OCI-LY7 (cell line): ENCODE results near the gene RET. TPM values are rescaled to one million over a fixed set of nuclear protein-coding genes. Genes with fewer than 3 reads are reported as not detected.

ENCODE experiments used
- BruUV-seq: library from RNA; stranded (reverse); fragments of 400-500 nt; replicated peaks from 2 replicates; lab custom pipeline; 2021; lab: Mats Ljungman, UMichigan
- CTCF ChIA-PET: fragments of 300-600 bp; sonication (Branson Sonifier 250); formaldehyde crosslinking; loops from one replicate; lab custom pipeline; 2022; ENCODE audit warnings: antibody characterized with exemption; ENCODE audit not compliant: unreplicated experiment; lab: Charles Lee
- POLR2A ChIA-PET: fragments of 300-600 bp; sonication (Branson Sonifier 250); formaldehyde crosslinking; loops from one replicate; lab custom pipeline; 2022; ENCODE audit warnings: antibody characterized with exemption; lab: Charles Lee
- DNase-seq: peaks from one replicate; pipeline ENCODE4 v3.0.0-alpha.2; 2015; ENCODE audit warnings: low spot score
- H2AFZ ChIP-seq: fragments of 200-600 bp; sonication (generic), shearing (Covaris generic); 2 replicates; pipeline ENCODE4 v1.6.1; 2014; ENCODE audit warnings: mild to moderate bottlenecking, antibody characterized with exemption, low read length, moderate library complexity
- H3K27ac ChIP-seq: fragments of 200-600 bp; sonication (generic); 2 replicates; pipeline ENCODE4 v1.5.1; 2014; ENCODE audit warnings: mixed run types, low read depth, mild to moderate bottlenecking, moderate library complexity, low read length, inconsistent platforms; ENCODE audit not compliant: poor library complexity, severe bottlenecking
- H3K36me3 ChIP-seq: fragments of 200-600 bp; sonication (generic); 2 replicates; pipeline ENCODE4 v1.6.1; 2014; ENCODE audit warnings: mild to moderate bottlenecking, antibody characterized with exemption, low read length, moderate library complexity, mixed read lengths; ENCODE audit not compliant: insufficient read depth
- H3K4me1 ChIP-seq: fragments of 200-600 bp; sonication (generic); 2 replicates; pipeline ENCODE4 v1.5.1; 2014; ENCODE audit warnings: mild to moderate bottlenecking, low read length; ENCODE audit not compliant: insufficient read depth, poor library complexity, severe bottlenecking
- H3K4me2 ChIP-seq: fragments of 200-600 bp; sonication (generic); 2 replicates; pipeline ENCODE4 v1.6.1; 2014; ENCODE audit warnings: mild to moderate bottlenecking, low read length
- H3K4me3 ChIP-seq: fragments of 200-600 bp; sonication (generic); 2 replicates; pipeline ENCODE4 v1.5.1; 2014; ENCODE audit warnings: mild to moderate bottlenecking, low read depth, low read length; ENCODE audit not compliant: poor library complexity, severe bottlenecking
- H3K79me2 ChIP-seq: fragments of 200-600 bp; sonication (generic); 2 replicates; pipeline ENCODE4 v1.6.1; 2016; ENCODE audit warnings: low read depth, mild to moderate bottlenecking, low read length, moderate library complexity, mixed read lengths; ENCODE audit not compliant: insufficient read depth
- H3K9me2 ChIP-seq: fragments of 200-600 bp; sonication (generic); 2 replicates; pipeline ENCODE4 v1.6.1; 2016; ENCODE audit warnings: mild to moderate bottlenecking, low read length, mixed read lengths; ENCODE audit not compliant: insufficient read depth
- H3K9me3 ChIP-seq: fragments of 200-600 bp; sonication (generic); 2 replicates; pipeline ENCODE4 v1.6.1; 2014; ENCODE audit warnings: mild to moderate bottlenecking, mixed run types, low read length, mixed read lengths
- H4K20me1 ChIP-seq: fragments of 200-600 bp; sonication (generic); 2 replicates; pipeline ENCODE4 v1.6.1; 2014; ENCODE audit warnings: mild to moderate bottlenecking, antibody characterized with exemption, low read length, moderate library complexity, mixed read lengths; ENCODE audit not compliant: insufficient read depth
- CTCF ChIP-seq: fragments of 200-600 bp; sonication (generic); conservative IDR thresholded peaks from 2 replicates; pipeline ENCODE4 v1.5.1; 2014; ENCODE audit warnings: mild to moderate bottlenecking, antibody characterized with exemption, low read length, moderate library complexity, mixed read lengths
- EZH2phosphoT487 ChIP-seq: fragments of 200-600 bp; sonication (generic); IDR thresholded peaks from 2 replicates; pipeline ENCODE4 v1.6.1; 2018; ENCODE audit warnings: low read depth, borderline replicate concordance, mild to moderate bottlenecking, mixed run types, antibody characterized with exemption, low read length, moderate library complexity, mixed read lengths
- intact Hi-C: fragments of 100-400 bp; cut with micrococcal nuclease; formaldehyde crosslinking; loops from one replicate; pipeline ENCODE4 v1.10.0; 2022; ENCODE audit not compliant: unreplicated experiment
- total RNA-seq, 2 experiments: library from RNA; depleted of rRNA in 1 of 2; stranded (reverse); fragments of >200 nt in 1 of 2; shearing (Covaris generic) in 1 of 2; gene quantifications; 2 replicates each; pipeline ENCODE4 v1.2.3, GENCODE V29; 2014 to 2022

Gene RET
- total RNA-seq, 2 experiments from 2014 or later: 0.06 TPM; not detected in 1

- DNase-seq: no peak
- CTCF ChIA-PET: no interaction called here
- no peak overlapping the region for H3K4me3 ChIP-seq
- POLR2A ChIA-PET: no interaction called here
- H4K20me1 ChIP-seq: no peaks in the 10 kb centered on the region
- peaks cover 18% of the 10 kb centered on the region for H3K4me1 ChIP-seq
- no peak overlapping the region for H3K27ac ChIP-seq
- H3K4me2 ChIP-seq: no peak overlapping the region
- no TSS peak for BruUV-seq
- intact Hi-C loops: loop anchor here (5.0 kb wide), 1 partner anchor 223 kb away; no protein-coding TSS in a partner anchor
- H3K9me3 ChIP-seq: no peaks in the 10 kb centered on the region
- H2AFZ ChIP-seq: no peak overlapping the region
- no peaks in the 10 kb centered on the region for H3K79me2 ChIP-seq
- H3K9me2 ChIP-seq: no peaks in the 10 kb centered on the region
- TF ChIP-seq CTCF: no peak
- TF ChIP-seq EZH2phosphoT487: no peak
- no peaks in the 10 kb centered on the region for H3K36me3 ChIP-seq
Measured at GRCh38 chr10:43090188-43090587, 13.3 kb downstream of the RET start.

GRCh38 chr10:43090664-43091063 is 13.8 kb downstream of the RET start:
- CTCF ChIA-PET: no interaction called here

More at GRCh38 chr10:43090664-43091063, 13.8 kb downstream of the RET start:
- H3K4me2 ChIP-seq: no peak overlapping the region
- H2AFZ ChIP-seq: no peak overlapping the region
- no TSS peak for BruUV-seq
- H3K36me3 ChIP-seq: no peaks in the 10 kb centered on the region
- no peaks in the 10 kb centered on the region for H3K79me2 ChIP-seq
- H3K9me3 ChIP-seq: no peaks in the 10 kb centered on the region
- H3K9me2 ChIP-seq: no peaks in the 10 kb centered on the region
- no peak overlapping the region for H3K27ac ChIP-seq
- DNase-seq: no peak
- POLR2A ChIA-PET: no interaction called here
- intact Hi-C loops: loop anchor here (5.0 kb wide), 1 partner anchor 223 kb away; no protein-coding TSS in a partner anchor
- no peak overlapping the region for H3K4me3 ChIP-seq
- no peaks in the 10 kb centered on the region for H4K20me1 ChIP-seq
- TF ChIP-seq EZH2phosphoT487 (no peak), CTCF (no peak)
- H3K4me1 ChIP-seq: peaks cover 18% of the 10 kb centered on the region
